Measurements from ENCODE around the gene DPAGT1.
A peak's percentile ranks its signal among the peaks of the same experiment; 100 is the strongest.
"Not testable (repeated sequence)": the region's sequence is repeated elsewhere in the genome, so short reads cannot be mapped to it uniquely, and the experiment has no call there.

Gene DPAGT1

DNA sequence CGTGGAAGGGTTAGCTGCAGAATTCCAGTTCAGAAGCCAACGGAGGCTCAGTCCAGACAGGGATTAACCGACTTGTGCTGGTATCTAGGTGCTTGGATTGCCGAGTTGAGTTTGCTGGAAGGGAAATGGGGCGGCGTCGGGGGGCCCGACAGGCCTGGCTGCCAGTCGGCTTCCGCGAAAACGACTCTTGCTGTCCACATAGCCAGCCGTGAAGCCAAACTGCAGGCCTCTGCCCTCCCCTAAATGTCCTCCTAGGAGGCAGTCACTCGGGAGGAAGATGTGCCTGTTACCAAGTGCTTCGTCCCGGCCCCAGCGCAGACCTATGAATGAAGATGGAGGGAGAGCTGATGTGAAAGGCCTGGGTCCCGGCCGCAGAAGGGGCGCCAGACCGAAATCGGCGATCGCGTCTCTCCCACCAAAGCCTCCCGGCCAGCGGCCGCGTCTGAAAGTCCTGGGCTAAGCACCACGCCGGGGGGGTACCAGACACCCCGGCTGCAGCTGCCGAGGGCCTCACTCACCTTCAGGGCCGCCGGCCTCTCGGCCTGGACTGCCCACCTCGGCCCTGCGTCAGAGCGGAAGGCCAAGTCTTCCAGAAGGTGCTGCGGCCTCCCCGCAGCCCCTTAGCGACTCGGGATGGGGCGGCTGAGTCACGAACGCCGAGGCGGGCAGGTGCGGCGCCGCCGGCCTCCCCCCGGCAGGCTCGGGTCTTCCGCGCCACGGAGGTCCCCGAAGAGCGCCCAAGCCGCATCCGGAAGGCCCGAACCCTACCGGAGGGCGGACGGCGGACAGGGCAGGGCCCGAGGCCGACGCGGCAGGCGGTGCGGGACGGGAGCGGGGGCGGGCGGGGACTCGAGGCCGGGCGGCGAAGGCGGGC is 7.5 kb downstream of the DPAGT1 start:
- DNase-seq = peak; percentile 29

DNA sequence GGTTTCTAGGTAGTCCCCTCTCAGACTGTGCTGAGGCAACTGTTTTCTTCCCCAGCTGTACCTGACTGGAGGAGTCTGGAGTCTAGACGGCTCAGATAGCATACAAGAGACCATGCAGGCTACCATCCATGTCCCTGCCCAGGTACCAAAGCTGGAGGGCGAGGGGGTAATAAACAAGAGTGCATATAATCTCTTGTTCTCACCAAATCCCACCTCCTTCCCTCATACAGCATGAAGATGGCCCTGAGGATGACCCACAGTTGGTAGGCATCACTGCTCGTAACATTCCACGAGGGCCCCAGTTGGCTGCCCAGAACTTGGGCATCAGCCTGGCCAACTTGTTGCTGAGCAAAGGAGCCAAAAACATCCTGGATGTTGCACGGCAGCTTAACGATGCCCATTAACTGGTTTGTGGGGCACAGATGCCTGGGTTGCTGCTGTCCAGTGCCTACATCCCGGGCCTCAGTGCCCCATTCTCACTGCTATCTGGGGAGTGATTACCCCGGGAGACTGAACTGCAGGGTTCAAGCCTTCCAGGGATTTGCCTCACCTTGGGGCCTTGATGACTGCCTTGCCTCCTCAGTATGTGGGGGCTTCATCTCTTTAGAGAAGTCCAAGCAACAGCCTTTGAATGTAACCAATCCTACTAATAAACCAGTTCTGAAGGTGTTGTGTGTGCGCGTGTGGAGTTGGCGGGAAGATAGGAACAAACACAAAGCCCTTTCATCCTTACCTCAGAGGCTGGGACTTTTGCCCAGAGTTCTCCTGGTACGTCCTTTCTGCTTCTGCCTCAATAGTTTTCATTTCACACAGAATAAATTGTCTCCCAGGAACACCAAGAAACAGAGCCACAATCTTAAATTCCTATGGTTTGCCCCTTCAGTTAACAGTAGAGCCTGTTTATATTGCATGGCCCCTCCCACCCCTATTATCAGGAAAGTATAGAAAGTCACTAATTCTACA is 8.5 kb downstream of the DPAGT1 start:
- DNase-seq = no peak

DNA sequence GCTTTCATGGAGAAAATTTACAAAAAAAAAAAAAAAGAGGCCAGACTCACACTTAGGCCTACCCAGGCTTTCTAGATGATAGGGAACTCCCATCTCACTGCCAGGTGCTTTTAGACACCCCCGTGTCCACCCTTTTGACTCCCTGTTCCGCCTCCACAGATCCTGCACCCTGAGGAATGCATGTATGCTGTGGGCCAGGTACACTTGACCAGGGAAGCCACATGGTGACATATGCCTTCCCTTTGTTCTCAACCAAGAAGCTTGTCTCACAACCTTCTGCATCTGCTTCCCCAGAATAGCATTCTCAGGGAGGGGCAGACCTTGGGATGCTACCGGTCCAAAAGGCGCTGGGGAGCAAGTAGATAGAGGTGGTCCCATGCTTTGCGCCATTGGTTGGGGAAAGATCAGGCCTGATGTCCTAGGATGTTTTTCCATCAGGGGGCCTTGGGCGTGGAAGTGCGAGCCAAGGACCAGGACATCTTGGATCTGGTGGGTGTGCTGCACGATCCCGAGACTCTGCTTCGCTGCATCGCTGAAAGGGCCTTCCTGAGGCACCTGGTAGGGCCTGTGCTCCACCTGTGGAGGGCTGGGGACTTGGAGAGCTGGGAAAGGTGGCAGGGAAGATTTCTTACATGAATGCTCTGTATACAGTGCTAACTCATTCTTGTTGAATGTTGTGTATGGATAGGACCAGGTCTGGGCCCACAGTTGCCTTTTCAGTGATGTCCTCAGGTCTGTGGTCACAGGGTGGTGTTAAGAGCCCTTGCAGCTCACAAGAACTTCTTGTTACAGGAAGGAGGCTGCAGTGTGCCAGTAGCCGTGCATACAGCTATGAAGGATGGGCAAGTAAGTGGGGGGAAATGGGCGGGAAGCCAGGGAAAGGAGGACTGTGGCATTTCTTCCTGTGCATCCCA is 9.4 kb downstream of the DPAGT1 start:
- DNase-seq = no peak

DNA sequence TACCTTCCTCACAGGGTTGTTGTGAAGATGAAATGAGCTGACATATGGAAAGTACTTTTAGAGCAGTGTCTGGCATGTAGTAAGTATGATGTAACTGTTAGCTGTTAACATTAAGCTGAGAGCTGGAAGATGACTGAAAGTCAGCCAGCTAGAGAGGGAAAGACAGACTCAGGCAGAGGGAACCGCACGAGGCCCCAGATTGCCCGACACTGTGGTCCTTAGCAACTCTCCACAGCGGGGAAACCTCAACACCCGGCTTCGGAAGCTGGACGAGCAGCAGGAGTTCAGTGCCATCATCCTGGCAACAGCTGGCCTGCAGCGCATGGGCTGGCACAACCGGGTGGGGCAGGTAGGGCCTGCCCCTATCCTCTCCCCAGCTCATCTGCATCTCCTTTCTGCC is 10.5 kb downstream of the DPAGT1 start:
- no peak for DNase-seq

DNA sequence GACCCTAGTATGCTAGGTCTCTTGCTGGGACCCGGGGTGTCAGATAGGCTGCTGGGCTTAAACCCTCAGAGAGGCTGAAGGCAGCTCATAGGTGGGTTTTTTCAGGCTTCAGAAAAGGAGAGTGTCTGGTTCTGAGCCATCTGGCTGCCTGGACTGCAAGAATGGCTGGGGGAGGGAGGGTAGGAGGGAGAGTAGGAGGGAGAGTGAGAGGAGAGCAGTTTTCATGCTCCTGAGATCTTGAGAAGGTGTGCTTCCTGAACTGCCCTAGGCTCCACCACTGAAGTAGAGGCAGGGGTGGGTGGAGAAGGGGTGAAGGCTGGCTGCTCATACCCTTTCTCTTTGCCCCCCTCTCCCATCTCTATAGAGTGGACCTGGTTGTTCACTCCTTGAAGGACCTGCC is 12.3 kb downstream of the DPAGT1 start:
- DNase-seq = no peak

DNA sequence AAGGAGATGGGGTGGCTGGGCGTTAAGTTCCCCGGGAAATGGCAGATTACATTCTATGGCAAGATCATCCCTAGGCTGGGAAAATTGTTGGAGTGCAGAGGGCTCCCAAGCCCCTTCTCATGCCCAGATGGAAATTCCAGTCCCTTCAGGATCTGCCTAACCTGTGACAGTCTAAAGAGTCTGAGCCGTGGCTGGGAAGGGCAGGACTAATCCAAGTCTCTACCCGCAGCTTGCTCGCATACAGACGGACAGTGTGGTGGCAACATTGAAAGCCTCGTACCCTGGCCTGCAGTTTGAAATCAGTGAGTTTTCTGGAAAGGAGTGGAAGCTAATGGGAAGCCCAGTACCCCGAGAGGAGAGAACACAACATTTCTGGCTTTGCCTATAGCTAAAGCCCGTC is 13.2 kb downstream of the DPAGT1 start:
- no peak for DNase-seq

DNA sequence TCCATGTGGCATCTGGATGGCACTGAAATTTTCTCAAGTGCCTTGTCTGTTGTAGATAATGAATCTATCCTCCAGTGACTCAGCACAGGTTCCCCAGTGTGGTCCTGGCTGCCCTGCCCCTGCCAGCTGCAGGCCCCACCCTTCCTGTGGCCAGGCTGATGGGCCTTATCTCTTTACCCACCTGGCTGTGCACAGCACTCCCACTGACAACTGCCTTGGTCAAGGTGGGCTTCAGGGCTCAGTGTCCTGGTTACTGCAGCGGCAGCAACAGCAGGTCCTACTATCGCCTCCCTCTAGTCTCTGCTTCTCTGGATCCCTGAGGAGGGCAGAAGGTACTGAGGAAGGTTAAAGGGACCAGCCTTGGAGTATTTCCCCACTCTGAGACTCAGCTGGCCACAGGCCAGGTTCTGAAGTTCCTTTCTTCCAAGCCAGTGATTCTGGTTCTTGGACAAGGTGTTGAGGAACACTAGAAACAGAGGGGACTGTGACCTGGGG is 13.9 kb downstream of the DPAGT1 start:
- DNase-seq = no peak

DNA sequence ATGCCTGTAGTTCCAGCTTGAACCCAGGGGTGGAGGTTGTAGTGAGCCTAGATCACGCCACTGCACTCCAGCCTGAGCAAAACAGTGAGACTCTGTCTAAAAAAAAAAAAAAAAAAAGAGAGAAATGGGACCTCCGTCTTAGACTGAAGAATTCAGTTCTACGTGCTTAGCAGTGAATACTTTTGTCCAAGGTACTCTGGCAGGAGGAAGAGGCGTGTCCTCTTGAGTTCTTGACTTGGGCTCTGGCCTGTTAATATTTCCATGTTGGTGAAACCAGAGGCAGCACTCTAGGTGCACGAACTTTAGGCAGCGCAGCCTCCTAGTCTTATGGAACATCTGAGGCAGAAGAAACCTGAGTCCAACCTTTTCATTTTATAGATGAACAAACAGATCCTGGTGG is 14.5 kb downstream of the DPAGT1 start:
- DNase-seq = no peak

DNA sequence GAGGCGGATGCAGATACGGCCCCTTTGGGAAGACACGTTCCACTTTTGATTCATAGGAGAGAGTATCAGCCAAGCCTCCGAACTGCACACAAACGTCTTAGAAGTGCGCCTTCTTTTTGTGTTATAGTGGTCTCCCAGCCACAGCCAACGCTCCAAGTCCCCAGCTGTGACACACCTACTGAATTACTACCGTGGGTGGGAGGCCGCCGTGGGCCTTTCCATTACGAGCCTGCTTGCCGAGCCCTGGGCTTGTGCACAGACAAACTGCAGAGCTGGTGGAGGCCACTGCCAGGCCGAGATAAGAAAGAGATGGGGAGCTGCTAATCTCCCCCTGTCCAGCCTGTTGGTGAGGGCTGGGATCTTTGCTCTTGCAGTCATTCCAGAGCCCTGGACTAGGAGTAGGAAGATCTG is 16.2 kb downstream of the DPAGT1 start:
- DNase-seq = peak; percentile 11

DNA sequence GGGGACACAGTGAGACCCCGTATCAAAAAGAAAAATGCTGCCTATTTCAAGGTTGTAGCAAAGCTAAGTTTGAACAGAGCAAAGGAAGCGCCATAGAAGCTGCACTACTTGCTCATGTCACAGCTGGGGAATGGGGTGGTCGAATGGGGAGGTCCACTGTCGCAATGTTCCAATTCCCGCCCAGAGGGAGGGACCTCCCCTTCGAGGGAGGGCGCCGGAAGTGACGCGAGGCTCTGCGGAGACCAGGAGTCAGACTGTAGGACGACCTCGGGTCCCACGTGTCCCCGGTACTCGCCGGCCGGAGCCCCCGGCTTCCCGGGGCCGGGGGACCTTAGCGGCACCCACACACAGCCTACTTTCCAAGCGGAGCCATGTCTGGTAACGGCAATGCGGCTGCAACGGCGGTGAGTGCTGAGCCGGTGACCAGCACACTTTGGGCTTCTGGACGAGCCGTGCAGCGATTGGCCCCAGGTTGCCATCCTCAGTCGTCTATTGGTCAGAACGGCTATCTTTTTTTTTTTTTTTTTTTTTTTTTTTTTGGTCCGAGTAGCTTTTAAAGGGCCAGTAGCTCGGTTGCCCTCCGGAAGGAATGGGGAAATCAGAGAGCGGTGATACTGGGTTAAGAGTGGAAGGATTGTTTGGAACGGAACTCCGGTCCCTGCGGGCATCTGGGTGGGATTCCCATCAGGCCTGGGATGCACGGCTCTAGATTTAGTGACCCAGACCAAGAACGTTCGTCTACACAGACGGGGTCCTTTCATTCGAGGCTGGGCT is 16.8 kb downstream of the DPAGT1 start, which contains the start of gene HMBS:
Gene HMBS (plus strand): TSS at position 219 of the 774 bp plus-strand sequence. CDS start 153 bp downstream, at position 372.
- DNase-seq = peak; percentile 89

DNA sequence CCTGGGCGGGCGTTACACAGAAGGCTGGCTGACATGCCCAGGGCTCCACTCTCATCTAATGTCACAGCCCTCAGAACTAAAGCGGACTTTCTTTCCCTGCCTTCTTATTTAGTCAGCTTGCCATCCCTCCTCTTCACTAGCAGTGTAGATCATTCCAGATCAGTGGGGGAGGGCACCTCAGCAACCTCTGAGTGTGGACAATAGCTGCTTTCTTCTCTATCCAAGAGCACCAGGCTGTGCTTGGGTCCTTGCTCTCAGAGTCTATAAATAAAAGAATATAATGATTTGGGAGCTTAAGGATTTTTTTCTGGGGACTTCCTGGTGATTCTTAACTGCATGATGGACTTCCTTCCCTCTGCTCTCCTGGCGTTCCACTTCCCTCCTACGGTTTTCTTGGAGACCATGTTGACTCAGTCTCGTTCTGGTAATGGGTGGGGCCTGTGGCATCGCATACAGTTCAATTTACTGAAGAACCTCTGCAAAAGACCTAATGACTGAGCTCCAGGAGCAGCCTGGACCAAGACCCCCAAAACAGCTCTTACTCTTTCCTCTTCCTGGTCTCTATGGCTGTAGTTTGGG is 19.9 kb downstream of the DPAGT1 start:
- no peak for DNase-seq

DNA sequence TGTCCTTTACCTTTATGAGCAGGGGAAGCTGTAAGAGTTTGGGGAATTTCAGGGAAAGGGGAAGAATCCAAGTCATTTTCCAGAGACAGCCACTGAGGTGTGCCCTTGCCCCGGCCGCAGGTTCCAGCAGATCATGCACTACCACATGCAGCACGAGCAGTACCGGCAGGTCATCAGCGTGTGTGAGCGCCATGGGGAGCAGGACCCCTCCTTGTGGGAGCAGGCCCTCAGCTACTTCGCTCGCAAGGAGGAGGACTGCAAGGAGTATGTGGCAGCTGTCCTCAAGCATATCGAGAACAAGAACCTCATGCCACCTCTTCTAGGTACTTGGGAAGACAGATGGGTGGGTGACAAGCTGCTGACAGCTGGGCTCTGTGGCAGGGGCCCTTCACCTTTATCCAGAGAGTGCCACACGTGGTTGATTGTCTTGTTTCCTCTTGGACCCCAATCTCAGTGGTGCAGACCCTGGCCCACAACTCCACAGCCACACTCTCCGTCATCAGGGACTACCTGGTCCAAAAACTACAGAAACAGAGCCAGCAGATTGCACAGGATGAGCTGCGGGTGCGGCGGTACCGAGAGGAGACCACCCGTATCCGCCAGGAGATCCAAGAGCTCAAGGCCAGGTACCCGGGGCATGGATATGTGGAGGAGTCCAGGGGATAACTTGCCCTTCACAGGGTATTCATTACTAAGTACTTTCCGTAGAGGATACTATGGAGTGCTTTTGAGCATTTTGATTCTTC is 22.8 kb downstream of the DPAGT1 start:
- DNase-seq = no peak

DNA sequence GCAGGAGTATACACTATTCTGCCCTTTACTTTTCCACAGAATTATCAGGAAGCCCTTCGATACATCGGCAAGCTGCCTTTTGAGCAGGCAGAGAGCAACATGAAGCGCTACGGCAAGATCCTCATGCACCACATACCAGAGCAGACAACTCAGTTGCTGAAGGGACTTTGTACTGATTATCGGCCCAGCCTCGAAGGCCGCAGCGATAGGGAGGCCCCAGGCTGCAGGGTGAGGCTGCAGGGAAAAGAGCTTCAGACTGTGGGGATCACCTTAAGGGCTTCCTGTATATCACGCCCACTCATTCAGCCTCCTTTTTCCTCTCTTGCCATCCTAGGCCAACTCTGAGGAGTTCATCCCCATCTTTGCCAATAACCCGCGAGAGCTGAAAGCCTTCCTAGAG is 23.8 kb downstream of the DPAGT1 start:
- no peak for DNase-seq

DNA sequence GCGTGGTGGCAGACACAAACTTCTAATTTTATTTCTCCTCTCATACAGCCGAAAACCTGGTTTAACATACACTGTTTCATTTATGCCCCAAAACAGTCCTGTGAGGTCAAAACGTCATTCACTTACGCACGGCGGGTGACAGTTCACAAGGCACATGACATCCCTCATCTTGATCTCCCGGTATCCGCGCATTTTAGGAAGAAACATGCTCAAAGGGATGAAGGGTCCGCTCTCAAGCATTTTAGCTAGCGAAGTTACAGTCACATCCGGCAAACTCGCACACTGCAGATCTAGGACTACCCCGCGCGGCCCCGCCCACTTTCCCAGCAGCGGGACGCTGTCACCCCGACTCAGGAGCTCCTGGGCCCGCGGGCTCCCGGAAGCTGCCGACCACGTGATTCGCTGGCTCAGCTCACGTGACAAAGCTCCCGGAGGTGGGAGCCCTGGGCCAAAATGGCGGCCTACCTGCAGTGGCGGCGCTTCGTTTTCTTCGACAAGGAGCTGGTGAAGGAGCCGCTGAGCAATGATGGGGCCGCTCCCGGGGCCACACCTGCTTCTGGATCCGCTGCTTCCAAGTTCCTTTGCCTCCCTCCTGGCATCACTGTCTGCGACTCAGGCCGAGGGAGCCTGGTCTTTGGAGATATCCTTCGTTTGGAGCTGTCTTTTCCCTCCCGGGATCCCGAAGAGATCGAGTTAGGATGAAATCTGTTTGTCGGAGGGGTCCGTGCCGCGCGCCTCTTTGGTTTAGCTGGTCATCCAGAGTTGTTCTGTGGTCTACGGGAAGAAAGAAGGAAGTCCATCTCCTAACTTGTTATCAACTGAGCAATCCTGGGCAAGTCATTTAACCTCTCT is 34.1 kb downstream of the DPAGT1 start, which contains the start of gene VPS11:
Gene VPS11 (plus strand): TSS at position 448 of the 852 bp plus-strand sequence. CDS start 6 bp downstream, at position 454.
- DNase-seq = peak; percentile 98

DNA sequence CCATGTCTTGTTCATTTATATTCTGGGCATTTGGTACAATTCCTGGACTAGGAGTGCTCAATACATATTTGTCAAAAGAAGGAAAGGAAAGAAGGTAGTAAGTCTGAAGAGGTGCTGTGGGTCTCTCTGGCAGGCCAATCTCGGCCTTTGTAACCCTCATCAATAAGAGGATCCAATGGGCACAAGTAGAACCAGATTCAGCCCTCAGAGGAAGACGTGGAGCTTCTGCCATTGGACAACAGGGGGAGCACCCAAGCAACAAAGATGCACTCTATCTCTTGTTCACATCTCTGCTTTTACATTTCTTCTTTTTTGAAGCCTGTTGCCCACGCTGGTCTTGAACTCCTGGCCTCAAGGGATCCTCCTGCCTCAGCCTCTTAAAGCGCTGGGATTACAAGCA is 36.3 kb downstream of the DPAGT1 start:
- peak; percentile 26 for DNase-seq

DNA sequence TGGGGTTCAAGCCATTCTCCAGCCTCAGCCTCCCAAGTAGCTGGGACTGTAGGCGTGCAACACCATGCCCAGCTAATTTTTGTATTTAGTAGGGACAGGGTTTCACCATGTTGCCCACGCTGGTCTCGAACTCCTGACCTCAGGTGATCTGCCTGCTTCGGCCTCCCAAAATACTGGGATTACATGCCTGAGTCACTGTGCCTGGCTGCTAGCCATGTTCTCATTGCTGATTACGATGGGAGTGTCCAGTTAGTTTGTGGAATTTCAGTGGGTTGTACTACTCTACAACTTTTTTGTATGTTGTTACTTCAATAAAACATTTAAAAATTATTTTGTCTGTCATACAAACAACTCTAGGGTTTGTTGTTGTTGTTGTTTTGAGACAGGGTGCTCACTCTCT is 38.9 kb downstream of the DPAGT1 start:
- no peak for DNase-seq

DNA sequence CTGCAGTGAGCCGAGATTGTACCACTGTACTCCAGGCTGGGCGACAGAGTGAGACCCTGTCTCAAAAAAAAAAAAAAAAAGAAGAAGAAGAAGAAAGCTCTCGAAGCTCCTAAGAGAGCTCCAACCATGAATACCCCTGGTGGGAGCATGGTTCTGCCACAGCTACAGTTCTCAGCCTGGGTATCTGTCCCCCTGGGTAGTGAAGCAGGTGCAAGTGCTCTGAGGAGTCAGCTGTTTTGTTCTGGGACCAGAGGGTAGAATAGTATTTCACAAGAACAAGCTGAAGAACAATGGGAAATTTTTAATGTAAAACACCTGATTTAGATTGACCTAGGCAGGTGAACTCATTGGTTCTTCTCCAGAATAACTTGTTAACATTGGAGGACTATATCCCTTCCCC is 40.4 kb downstream of the DPAGT1 start:
- DNase-seq = no peak

DNA sequence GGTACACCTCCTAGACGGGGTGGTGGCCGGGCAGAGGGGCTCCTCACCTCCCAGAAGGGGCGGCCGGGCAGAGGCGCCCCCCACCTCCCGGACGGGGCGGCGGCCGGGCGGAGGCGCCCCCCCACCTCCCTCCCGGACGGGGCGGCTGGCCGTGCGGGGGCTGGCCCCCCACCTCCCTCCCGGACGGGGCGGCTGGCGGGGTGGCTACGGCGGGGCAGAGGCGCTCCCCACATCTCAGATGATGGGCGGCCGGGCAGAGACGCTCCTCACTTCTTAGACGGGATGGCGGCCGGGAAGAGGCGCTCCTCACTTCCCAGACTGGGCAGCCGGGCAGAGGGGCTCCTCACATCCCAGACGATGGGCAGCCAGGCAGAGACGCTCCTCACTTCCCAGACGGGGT is 42.5 kb downstream of the DPAGT1 start:
- not testable (repeated sequence) for DNase-seq

Data from effector CD4-positive, alpha-beta T cell (primary cell).